H9 (cell line): ENCODE measurements around the gene RHEBL1. TPM values are rescaled to one million over a fixed set of nuclear protein-coding genes. Genes with fewer than 3 reads are reported as not detected.

ENCODE experiments used
- DNase-seq: peaks from one replicate; pipeline ENCODE4 v3.0.0-alpha.2; 2017
- H2AFZ ChIP-seq: one replicate; pipeline ENCODE4 v1.6.1; 2013; ENCODE audit warnings: mild to moderate bottlenecking, low read length, control low read depth, moderate library complexity
- H2AK5ac ChIP-seq: 2 replicates; pipeline ENCODE4 v1.6.1; 2013; ENCODE audit warnings: low read length, control low read depth, mixed read lengths; ENCODE audit not compliant: insufficient read length
- H2BK120ac ChIP-seq: one replicate; pipeline ENCODE4 v1.6.1; 2013; ENCODE audit warnings: low read depth, mild to moderate bottlenecking, low read length, control low read depth, inconsistent platforms; ENCODE audit not compliant: poor library complexity, severe bottlenecking
- H2BK12ac ChIP-seq: 2 replicates; pipeline ENCODE4 v1.6.1; 2013; ENCODE audit warnings: low read length, control low read depth, mixed read lengths, low read depth; ENCODE audit not compliant: insufficient read length
- H2BK15ac ChIP-seq: 2 replicates; pipeline ENCODE4 v1.6.1; 2013; ENCODE audit warnings: low read depth, low read length, control low read depth
- H2BK20ac ChIP-seq: one replicate; pipeline ENCODE4 v1.6.1; 2013; ENCODE audit warnings: low read depth, mild to moderate bottlenecking, low read length, control low read depth, inconsistent platforms; ENCODE audit not compliant: poor library complexity, severe bottlenecking
- H2BK5ac ChIP-seq: 2 replicates; pipeline ENCODE4 v1.6.1; 2013; ENCODE audit warnings: low read length, control low read depth, mixed read lengths; ENCODE audit not compliant: insufficient read length
- H3K14ac ChIP-seq: 2 replicates; pipeline ENCODE4 v1.6.1; 2013; ENCODE audit warnings: low read length, control low read depth; ENCODE audit not compliant: insufficient read depth
- H3K18ac ChIP-seq: 2 replicates; pipeline ENCODE4 v1.6.1; 2013; ENCODE audit warnings: low read depth, mild to moderate bottlenecking, mixed read lengths, low read length, control low read depth; ENCODE audit not compliant: insufficient read length
- H3K23ac ChIP-seq: 2 replicates; pipeline ENCODE4 v1.6.1; 2013; ENCODE audit warnings: low read length, control low read depth, mixed read lengths, low read depth; ENCODE audit not compliant: insufficient read length
- H3K23me2 ChIP-seq: 2 replicates; pipeline ENCODE4 v1.6.1; 2013; ENCODE audit warnings: low read depth, mild to moderate bottlenecking, mixed read lengths, low read length, control low read depth; ENCODE audit not compliant: insufficient read length, poor library complexity, severe bottlenecking
- H3K27ac ChIP-seq: 2 replicates; pipeline ENCODE4 v1.5.1; 2013; ENCODE audit warnings: low read length, control low read depth, mixed read lengths, low read depth; ENCODE audit not compliant: insufficient read length
- H3K27me3 ChIP-seq: 2 replicates; pipeline ENCODE4 v1.6.1; 2013; ENCODE audit warnings: low read length, control low read depth, inconsistent platforms; ENCODE audit not compliant: insufficient read depth
- H3K4ac ChIP-seq: 2 replicates; pipeline ENCODE4 v1.6.1; 2013; ENCODE audit warnings: low read depth, mild to moderate bottlenecking, control low read depth, inconsistent platforms, low read length, moderate library complexity
- H3K4me1 ChIP-seq: 2 replicates; pipeline ENCODE4 v1.6.1; 2013; ENCODE audit warnings: low read length, control low read depth, inconsistent platforms; ENCODE audit not compliant: insufficient read depth
- H3K4me2 ChIP-seq: 2 replicates; pipeline ENCODE4 v1.6.1; 2013; ENCODE audit warnings: low read length, control low read depth, mixed read lengths; ENCODE audit not compliant: insufficient read length, insufficient read depth
- H3K56ac ChIP-seq: 2 replicates; pipeline ENCODE4 v1.6.1; 2013; ENCODE audit warnings: low read depth, mild to moderate bottlenecking, mixed read lengths, low read length, control low read depth; ENCODE audit not compliant: insufficient read length
- H3K79me1 ChIP-seq: 2 replicates; pipeline ENCODE4 v1.6.1; 2013; ENCODE audit warnings: low read depth, mild to moderate bottlenecking, moderate library complexity, low read length, control low read depth, inconsistent platforms; ENCODE audit not compliant: insufficient read depth, poor library complexity, severe bottlenecking
- H3K79me2 ChIP-seq: 2 replicates; pipeline ENCODE4 v1.6.1; 2013; ENCODE audit warnings: low read length, control low read depth, inconsistent platforms; ENCODE audit not compliant: insufficient read depth
- H3K9ac ChIP-seq: 2 replicates; pipeline ENCODE4 v1.6.1; 2013; ENCODE audit warnings: low read length, control low read depth, mixed read lengths; ENCODE audit not compliant: insufficient read length; ENCODE audit errors: extremely low read depth
- H3K9me3 ChIP-seq: one replicate; pipeline ENCODE4 v1.6.1; 2013; ENCODE audit warnings: low read depth, low read length, inconsistent platforms; ENCODE audit not compliant: control insufficient read depth
- H3T11ph ChIP-seq: one replicate; pipeline ENCODE4 v1.6.1; 2013; ENCODE audit warnings: mild to moderate bottlenecking, low read length, control low read depth, inconsistent platforms
- H4K20me1 ChIP-seq: one replicate; pipeline ENCODE4 v1.6.1; 2013; ENCODE audit not compliant: control insufficient read depth, insufficient read length, insufficient read depth
- H4K5ac ChIP-seq: 2 replicates; pipeline ENCODE4 v1.6.1; 2013; ENCODE audit warnings: low read depth, mild to moderate bottlenecking, mixed read lengths, low read length, control low read depth; ENCODE audit not compliant: insufficient read length
- H4K8ac ChIP-seq: replicated peaks from 2 replicates; pipeline ENCODE4 v1.6.1; 2013; ENCODE audit warnings: low read length, control low read depth, mixed read lengths, low read depth; ENCODE audit not compliant: insufficient read length
- H4K91ac ChIP-seq: 2 replicates; pipeline ENCODE4 v1.6.1; 2013; ENCODE audit warnings: low read depth, mild to moderate bottlenecking, moderate library complexity, mixed read lengths, low read length, control low read depth; ENCODE audit not compliant: insufficient read length
- H3K27ac Mint-ChIP-seq, 3 experiments: 2 replicates in 2 of 3; 3 replicates in 1 of 3; pipeline ENCODE4 v1.8.0; 2020 to 2021; ENCODE audit warnings: mixed read lengths in 3 of 3, mild to moderate bottlenecking in 1 of 3, moderate library complexity in 1 of 3
- H3K27me3 Mint-ChIP-seq: 2 replicates; pipeline ENCODE4 v1.8.0; 2021; ENCODE audit warnings: low read depth, mild to moderate bottlenecking, moderate library complexity, mixed read lengths
- H3K36me3 Mint-ChIP-seq, 3 experiments: 2 replicates in 2 of 3; 3 replicates in 1 of 3; pipeline ENCODE4 v1.8.0; 2020 to 2021; ENCODE audit warnings: low read depth in 3 of 3, mixed read lengths in 3 of 3; ENCODE audit not compliant: insufficient read depth in 1 of 3
- H3K4me1 Mint-ChIP-seq, 2 experiments: 2 replicates each; pipeline ENCODE4 v1.8.0; 2020; ENCODE audit warnings: mixed read lengths in 2 of 2
- H3K4me3 Mint-ChIP-seq, 2 experiments: 2 replicates in 1 of 2; 3 replicates in 1 of 2; pipeline ENCODE4 v1.8.0; 2020 to 2021; ENCODE audit warnings: mild to moderate bottlenecking in 2 of 2, mixed read lengths in 2 of 2, moderate library complexity in 1 of 2
- H3K9me3 Mint-ChIP-seq, 2 experiments: 2 replicates in 1 of 2; 3 replicates in 1 of 2; pipeline ENCODE4 v1.8.0; 2020; ENCODE audit warnings: mild to moderate bottlenecking in 2 of 2, mixed read lengths in 2 of 2, moderate library complexity in 1 of 2
- WGBS: extraction: QIAGEN DNeasy Blood & Tissue Kit; methylation state at CpG from one replicate; pipeline ENCODE4 v1.1.7; 2013; ENCODE audit warnings: missing lambda C conversion rate, low lambda C conversion rate, mixed read lengths; ENCODE audit not compliant: insufficient read length; ENCODE audit errors: extremely low coverage; 5-methylcytosine and 5-hydroxymethylcytosine counted together
- total RNA-seq: library from RNA; stranded (reverse); gene quantifications from 2 replicates; pipeline ENCODE4 v1.2.1, GENCODE V29; 2021
- TF ChIP-seq, protein P1 (sequence below): fragments of 200-600 bp; sonication (generic); conservative IDR thresholded peaks from 3 replicates; pipeline ENCODE4 v1.8.0; 2021; ENCODE audit warnings: antibody characterized with exemption, mild to moderate bottlenecking

RHEBL1 gene
- total RNA-seq, 1 experiment from 2014 or later = 4.0 TPM

GRCh38 chr12:49094975-49095365 lies 25.2 kb upstream of the RHEBL1 start:
- Histone ChIP-seq H4K8ac (no peak overlapping the region), H2BK120ac (no peak overlapping the region), H2BK12ac (no peak overlapping the region), H3K27ac (no peak overlapping the region), H4K5ac (no peak overlapping the region), H2BK15ac (no peak overlapping the region), H3K4ac (no peak overlapping the region), H2BK5ac (no peak overlapping the region), H3K79me1 (no peaks in the 10 kb centered on the region), H3K4me1 (no peaks in the 10 kb centered on the region), H3K18ac (no peak overlapping the region), H2AK5ac (no peak overlapping the region), H3K14ac (no peak overlapping the region), H3K23me2 (peaks cover 6% of the 10 kb centered on the region), H3K9ac (no peak overlapping the region), H3K79me2 (no peaks in the 10 kb centered on the region), H3K56ac (no peak overlapping the region), H3K27me3 (peaks cover 47% of the 10 kb centered on the region), H3K4me2 (peak overlapping the region; percentile 79), H3K23ac (no peak overlapping the region), H4K91ac (no peak overlapping the region), H2BK20ac (no peak overlapping the region), H2AFZ (no peak overlapping the region), H3T11ph (no peak overlapping the region), H4K20me1 (no peaks in the 10 kb centered on the region), H3K9me3 (no peaks in the 10 kb centered on the region)
- no peak for DNase-seq
- peak overlapping the region in 1 of 2 experiments; percentile 74; a peak in 3 of 5 replicates for H3K4me3 Mint-ChIP-seq
- H3K9me3 Mint-ChIP-seq = no peaks in the 10 kb centered on the region; a peak in 1 of 5 replicates
- H3K27me3 Mint-ChIP-seq = peaks cover 60% of the 10 kb centered on the region
- H3K4me1 Mint-ChIP-seq = peaks cover 29 to 48% of the 10 kb centered on the region in 2 experiments
- no peak overlapping the region for H3K27ac Mint-ChIP-seq
- peaks cover 2 to 28% (median 17%) of the 10 kb centered on the region in 3 experiments for H3K36me3 Mint-ChIP-seq
- TF ChIP-seq, protein P1, sequence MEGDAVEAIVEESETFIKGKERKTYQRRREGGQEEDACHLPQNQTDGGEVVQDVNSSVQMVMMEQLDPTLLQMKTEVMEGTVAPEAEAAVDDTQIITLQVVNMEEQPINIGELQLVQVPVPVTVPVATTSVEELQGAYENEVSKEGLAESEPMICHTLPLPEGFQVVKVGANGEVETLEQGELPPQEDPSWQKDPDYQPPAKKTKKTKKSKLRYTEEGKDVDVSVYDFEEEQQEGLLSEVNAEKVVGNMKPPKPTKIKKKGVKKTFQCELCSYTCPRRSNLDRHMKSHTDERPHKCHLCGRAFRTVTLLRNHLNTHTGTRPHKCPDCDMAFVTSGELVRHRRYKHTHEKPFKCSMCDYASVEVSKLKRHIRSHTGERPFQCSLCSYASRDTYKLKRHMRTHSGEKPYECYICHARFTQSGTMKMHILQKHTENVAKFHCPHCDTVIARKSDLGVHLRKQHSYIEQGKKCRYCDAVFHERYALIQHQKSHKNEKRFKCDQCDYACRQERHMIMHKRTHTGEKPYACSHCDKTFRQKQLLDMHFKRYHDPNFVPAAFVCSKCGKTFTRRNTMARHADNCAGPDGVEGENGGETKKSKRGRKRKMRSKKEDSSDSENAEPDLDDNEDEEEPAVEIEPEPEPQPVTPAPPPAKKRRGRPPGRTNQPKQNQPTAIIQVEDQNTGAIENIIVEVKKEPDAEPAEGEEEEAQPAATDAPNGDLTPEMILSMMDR = no peak
- no CpG with 5 or more reads among the region's 2 CpGs for WGBS
